LNCaP clone FGC (cell line): Measurements from ENCODE around the gene RCCD1.

Experiments
- DNase-seq: peaks from one replicate; pipeline ENCODE4 v3.0.0-alpha.2; 2011; ENCODE audit warnings: low read depth
- H3K4me3 ChIP-seq: 2 replicates; pipeline ENCODE4 v1.5.1; 2011; ENCODE audit warnings: mild to moderate bottlenecking, low read depth, low read length, control low read depth
- TF ChIP-seq, protein P1 (sequence below): IDR thresholded peaks from 2 replicates; pipeline ENCODE4 v1.5.1; 2012; ENCODE audit warnings: mild to moderate bottlenecking; ENCODE audit not compliant: control insufficient read depth, insufficient read depth; ENCODE audit errors: extremely low read depth

The RCCD1 gene

DNA sequence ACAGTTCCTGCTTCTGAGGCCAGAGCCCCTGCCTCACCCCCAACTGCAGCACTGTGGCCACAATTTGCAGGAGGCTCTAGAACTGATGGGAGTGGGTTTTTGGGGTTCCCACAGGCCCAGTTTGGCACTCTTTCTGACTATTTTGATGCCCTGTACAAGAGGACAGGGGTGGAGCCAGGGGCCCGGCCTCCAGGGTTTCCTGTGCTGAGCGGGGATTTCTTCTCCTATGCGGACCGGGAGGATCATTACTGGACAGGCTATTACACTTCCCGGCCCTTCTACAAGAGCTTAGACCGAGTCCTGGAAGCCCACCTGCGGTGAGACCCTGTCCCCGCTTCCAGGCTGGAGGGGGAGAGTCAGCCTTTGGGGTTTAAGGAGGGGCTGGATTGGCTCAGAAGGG, 44.7 kb upstream of the RCCD1 start:
- H3K4me3 ChIP-seq = no peak overlapping the region
- TF ChIP-seq, protein P1, sequence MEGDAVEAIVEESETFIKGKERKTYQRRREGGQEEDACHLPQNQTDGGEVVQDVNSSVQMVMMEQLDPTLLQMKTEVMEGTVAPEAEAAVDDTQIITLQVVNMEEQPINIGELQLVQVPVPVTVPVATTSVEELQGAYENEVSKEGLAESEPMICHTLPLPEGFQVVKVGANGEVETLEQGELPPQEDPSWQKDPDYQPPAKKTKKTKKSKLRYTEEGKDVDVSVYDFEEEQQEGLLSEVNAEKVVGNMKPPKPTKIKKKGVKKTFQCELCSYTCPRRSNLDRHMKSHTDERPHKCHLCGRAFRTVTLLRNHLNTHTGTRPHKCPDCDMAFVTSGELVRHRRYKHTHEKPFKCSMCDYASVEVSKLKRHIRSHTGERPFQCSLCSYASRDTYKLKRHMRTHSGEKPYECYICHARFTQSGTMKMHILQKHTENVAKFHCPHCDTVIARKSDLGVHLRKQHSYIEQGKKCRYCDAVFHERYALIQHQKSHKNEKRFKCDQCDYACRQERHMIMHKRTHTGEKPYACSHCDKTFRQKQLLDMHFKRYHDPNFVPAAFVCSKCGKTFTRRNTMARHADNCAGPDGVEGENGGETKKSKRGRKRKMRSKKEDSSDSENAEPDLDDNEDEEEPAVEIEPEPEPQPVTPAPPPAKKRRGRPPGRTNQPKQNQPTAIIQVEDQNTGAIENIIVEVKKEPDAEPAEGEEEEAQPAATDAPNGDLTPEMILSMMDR = no peak
- DNase-seq = no peak

DNA sequence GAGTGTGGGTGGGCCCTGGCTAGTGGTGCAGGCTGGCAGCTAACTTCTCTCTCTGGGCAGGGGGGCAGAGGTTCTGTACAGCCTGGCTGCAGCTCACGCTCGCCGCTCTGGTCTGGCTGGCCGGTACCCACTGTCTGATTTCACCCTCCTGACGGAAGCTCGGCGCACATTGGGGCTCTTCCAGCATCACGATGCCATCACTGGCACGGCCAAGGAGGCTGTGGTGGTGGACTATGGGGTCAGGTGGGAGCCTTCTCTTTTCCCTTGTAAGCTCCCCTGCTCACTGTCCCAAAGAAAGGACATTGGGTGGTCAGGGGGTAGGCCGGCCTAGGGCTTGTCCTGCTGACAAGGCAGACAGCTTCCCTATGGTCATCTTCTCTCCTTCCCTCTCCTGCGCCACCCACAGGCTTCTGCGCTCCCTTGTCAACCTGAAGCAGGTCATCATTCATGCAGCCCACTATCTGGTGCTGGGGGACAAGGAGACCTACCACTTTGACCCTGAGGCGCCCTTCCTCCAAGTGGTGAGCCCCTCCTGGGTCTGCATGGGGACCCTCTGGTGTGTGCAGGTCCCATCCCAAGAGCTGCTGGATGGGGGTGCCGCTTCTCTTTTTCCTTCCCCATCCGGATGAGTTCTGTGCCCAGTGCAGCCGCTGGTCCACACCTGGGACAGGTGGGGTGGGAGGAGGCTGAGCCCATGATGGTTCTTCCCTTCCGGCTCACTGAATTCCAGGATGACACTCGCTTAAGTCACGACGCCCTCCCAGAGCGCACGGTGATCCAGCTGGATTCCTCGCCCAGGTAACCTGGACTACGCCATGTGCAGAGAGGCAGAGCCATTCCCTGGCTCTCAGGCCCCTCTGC, 44.0 kb upstream of the RCCD1 start:
- no peak overlapping the region for H3K4me3 ChIP-seq
- TF ChIP-seq, protein P1 = no peak
- no peak for DNase-seq

DNA sequence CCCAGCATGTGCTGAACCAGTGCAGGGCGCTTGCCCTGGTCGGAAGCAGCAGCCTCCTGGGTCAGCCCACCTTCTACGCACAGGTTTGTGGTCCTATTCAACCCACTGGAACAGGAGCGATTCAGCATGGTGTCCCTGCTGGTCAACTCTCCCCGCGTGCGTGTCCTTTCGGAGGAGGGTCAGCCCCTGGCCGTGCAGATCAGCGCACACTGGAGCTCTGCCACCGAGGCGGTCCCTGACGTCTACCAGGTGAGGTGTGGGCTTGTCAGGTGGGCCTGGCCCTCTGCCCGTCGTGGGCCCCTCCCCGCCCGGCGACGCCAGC, 43.4 kb upstream of the RCCD1 start:
- TF ChIP-seq, protein P1 = no peak
- H3K4me3 ChIP-seq = no peak overlapping the region
- no peak for DNase-seq

DNA sequence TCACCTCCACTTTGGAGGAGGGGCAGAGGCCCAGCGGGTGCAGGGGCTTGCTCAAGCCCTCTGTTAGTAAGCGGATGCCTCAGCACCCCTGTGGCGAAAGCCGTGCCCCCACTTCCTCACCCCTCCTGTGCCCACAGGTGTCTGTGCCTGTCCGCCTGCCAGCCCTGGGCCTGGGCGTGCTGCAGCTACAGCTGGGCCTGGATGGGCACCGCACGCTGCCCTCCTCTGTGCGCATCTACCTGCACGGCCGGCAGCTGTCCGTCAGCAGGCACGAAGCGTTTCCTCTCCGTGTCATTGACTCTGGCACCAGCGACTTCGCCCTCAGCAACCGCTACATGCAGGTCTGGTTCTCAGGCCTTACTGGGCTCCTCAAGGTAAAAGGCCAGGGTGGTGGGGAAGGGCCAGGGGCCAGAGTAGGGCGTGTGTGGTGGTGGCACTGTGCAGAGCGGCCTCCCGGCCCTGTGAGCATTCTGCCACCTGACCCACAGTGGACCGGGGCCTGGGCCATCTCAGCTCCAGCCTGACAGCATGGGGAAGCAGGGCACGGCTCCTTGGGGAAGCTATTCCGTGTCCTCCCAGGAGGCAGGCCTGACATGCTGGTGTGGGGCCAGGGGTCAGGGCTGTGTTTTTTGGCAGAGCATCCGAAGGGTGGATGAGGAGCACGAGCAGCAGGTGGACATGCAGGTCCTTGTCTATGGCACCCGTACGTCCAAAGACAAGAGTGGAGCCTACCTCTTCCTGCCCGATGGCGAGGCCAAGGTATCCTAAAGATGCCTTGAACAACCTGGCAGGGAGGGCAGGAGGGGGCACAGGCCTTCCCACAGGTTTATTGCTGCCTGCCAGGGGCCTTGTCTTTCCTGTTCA, 42.5 kb upstream of the RCCD1 start:
- TF ChIP-seq, protein P1 = no peak
- DNase-seq = no peak
- H3K4me3 ChIP-seq = no peak overlapping the region

DNA sequence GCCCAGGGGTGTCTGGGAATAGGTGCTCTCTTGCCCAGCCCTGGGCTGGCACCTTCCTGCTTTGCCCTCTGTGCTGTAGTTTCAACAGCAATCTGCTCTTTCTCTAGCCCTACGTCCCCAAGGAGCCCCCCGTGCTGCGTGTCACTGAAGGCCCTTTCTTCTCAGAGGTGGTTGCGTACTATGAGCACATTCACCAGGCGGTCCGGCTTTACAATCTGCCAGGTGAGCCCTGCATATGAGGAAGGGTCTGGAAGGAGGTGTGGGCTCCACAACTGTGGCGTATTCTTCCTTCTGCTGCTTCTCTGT, 42.0 kb upstream of the RCCD1 start:
- H3K4me3 ChIP-seq = no peak overlapping the region
- TF ChIP-seq, protein P1 = no peak
- DNase-seq = no peak

DNA sequence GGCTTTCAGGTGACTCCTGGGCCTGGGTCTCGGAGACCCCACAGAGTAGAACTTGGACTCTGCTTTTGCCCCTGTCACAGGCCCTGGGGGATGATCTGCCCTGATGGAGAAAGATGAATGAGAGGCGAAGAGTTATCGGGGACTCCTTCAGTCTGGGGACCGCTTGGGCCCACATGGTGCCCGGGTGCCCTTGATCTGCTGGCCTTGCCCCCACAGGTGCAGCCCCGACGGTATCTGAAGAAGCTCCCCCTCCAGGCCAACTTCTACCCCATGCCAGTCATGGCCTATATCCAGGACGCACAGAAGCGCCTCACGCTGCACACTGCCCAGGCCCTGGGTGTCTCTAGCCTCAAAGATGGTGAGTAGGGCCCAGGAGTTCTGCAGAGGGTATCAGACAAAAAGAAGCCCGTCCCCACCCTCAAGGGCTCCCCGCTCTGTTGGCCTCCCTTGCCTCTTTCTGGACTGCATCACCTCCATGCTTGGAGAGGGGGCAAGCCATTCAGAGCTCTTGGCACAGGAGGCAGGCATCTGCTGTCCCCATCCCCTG, 41.2 kb upstream of the RCCD1 start:
- TF ChIP-seq, protein P1 = no peak
- H3K4me3 ChIP-seq = no peak overlapping the region
- DNase-seq = no peak
